C4-2B (cell line): ENCODE results near the gene NTMT1.

Source experiments
- ZFX ChIP-seq: fragments of 450-650 bp; IDR thresholded peaks from 2 replicates; pipeline ENCODE4 v1.6.1; 2017
- TF ChIP-seq, protein P1 (sequence below): fragments of 450-650 bp; conservative IDR thresholded peaks from 2 replicates; pipeline ENCODE4 v1.5.1; 2017; ENCODE audit warnings: mild to moderate bottlenecking

DNA sequence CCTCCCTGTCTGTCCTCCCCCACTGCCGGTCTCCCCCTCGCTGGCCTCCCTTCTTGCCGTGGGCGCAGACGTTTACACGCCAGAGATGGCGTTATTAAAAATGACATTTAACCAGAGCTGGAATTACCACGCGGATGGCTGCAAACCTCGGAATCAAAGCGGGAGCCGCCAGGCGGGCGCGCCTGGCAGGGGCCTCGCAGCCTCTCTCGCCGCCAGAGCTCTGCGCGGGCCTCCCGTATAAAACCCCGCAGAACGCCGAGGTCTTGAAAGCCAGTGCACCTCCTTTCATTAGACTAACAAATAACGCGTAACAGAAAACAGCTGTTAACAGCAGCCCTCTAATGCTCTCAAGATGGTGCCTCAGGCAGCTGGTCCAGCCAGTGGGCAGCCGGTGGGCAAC lies 49.7 kb downstream of the NTMT1 start:
- TF ChIP-seq, protein P1, sequence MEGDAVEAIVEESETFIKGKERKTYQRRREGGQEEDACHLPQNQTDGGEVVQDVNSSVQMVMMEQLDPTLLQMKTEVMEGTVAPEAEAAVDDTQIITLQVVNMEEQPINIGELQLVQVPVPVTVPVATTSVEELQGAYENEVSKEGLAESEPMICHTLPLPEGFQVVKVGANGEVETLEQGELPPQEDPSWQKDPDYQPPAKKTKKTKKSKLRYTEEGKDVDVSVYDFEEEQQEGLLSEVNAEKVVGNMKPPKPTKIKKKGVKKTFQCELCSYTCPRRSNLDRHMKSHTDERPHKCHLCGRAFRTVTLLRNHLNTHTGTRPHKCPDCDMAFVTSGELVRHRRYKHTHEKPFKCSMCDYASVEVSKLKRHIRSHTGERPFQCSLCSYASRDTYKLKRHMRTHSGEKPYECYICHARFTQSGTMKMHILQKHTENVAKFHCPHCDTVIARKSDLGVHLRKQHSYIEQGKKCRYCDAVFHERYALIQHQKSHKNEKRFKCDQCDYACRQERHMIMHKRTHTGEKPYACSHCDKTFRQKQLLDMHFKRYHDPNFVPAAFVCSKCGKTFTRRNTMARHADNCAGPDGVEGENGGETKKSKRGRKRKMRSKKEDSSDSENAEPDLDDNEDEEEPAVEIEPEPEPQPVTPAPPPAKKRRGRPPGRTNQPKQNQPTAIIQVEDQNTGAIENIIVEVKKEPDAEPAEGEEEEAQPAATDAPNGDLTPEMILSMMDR, result no peak
- no peak for TF ChIP-seq ZFX
